GM23338 (cell line): ENCODE data around the gene SPATC1L. TPM values are rescaled to one million over a fixed set of nuclear protein-coding genes. Genes with fewer than 3 reads are reported as not detected.

ENCODE experiments used
- ATAC-seq: fragments of 200-7000 bp; cut with Tn5 transposase; 3 replicates; pipeline ENCODE4 v1.9.1; 2020
- DNase-seq: peaks from one replicate; pipeline ENCODE4 v3.0.0-alpha.2; 2015; ENCODE audit warnings: low spot score
- H2AFZ ChIP-seq: fragments of 200-600 bp; sonication (generic); 2 replicates; pipeline ENCODE4 v1.8.0; 2016; ENCODE audit warnings: antibody characterized with exemption, mild to moderate bottlenecking, moderate library complexity
- H3F3A ChIP-seq: fragments of 200-600 bp; sonication (generic); replicated peaks from 2 replicates; pipeline ENCODE4 v1.8.0; 2017; ENCODE audit warnings: antibody characterized with exemption, mixed run types, low read depth
- H3K27ac ChIP-seq: fragments of 200-600 bp; sonication (generic); 2 replicates; pipeline ENCODE4 v1.6.1; 2016; ENCODE audit warnings: low read depth
- H3K27me3 ChIP-seq: fragments of 200-600 bp; sonication (generic); 2 replicates; pipeline ENCODE4 v1.8.0; 2016; ENCODE audit warnings: mild to moderate bottlenecking, mixed run types, moderate library complexity; ENCODE audit not compliant: insufficient read depth
- H3K36me3 ChIP-seq: fragments of 200-600 bp; sonication (generic); 2 replicates; pipeline ENCODE4 v1.8.0; 2016; ENCODE audit warnings: mild to moderate bottlenecking; ENCODE audit not compliant: insufficient read depth
- H3K4me1 ChIP-seq: fragments of 200-600 bp; sonication (generic); 2 replicates; pipeline ENCODE4 v1.8.0; 2016; ENCODE audit warnings: mild to moderate bottlenecking, moderate library complexity; ENCODE audit not compliant: insufficient read depth
- H3K4me2 ChIP-seq: fragments of 200-600 bp; sonication (generic); 2 replicates; pipeline ENCODE4 v1.7.1; 2017; ENCODE audit warnings: mixed run types
- H3K4me3 ChIP-seq: fragments of 200-600 bp; sonication (generic); 2 replicates; pipeline ENCODE4 v1.6.1; 2016; ENCODE audit warnings: mixed run types
- H3K79me2 ChIP-seq: fragments of 200-600 bp; sonication (generic); replicated peaks from 2 replicates; pipeline ENCODE4 v1.8.0; 2017; ENCODE audit warnings: mild to moderate bottlenecking; ENCODE audit not compliant: insufficient read depth
- H3K9me2 ChIP-seq: fragments of 200-600 bp; sonication (generic); 2 replicates; pipeline ENCODE4 v1.8.0; 2017; ENCODE audit not compliant: insufficient read depth
- H4K20me1 ChIP-seq: fragments of 200-600 bp; sonication (generic); replicated peaks from 2 replicates; pipeline ENCODE4 v1.8.0; 2017; ENCODE audit warnings: mild to moderate bottlenecking; ENCODE audit not compliant: insufficient read depth
- H3K27ac Mint-ChIP-seq: 2 replicates; pipeline ENCODE4 v1.8.0; 2020; ENCODE audit warnings: inconsistent platforms, mild to moderate bottlenecking, moderate library complexity, mixed read lengths
- H3K27me3 Mint-ChIP-seq: 3 replicates; pipeline ENCODE4 v1.8.0; 2022; ENCODE audit warnings: low read depth, mild to moderate bottlenecking, moderate library complexity, mixed read lengths, inconsistent platforms; ENCODE audit not compliant: insufficient read depth, poor library complexity
- H3K36me3 Mint-ChIP-seq: 3 replicates; pipeline ENCODE4 v1.8.0; 2021; ENCODE audit warnings: low read depth, mild to moderate bottlenecking, inconsistent platforms, moderate library complexity, mixed read lengths
- H3K4me1 Mint-ChIP-seq: 3 replicates; pipeline ENCODE4 v1.8.0; 2020; ENCODE audit warnings: mild to moderate bottlenecking, inconsistent platforms, mixed read lengths
- H3K4me3 Mint-ChIP-seq: 3 replicates; pipeline ENCODE4 v1.8.0; 2021; ENCODE audit warnings: moderate library complexity, mild to moderate bottlenecking, inconsistent platforms, mixed read lengths
- H3K9me3 Mint-ChIP-seq: 3 replicates; pipeline ENCODE4 v1.8.0; 2020; ENCODE audit warnings: moderate library complexity, mild to moderate bottlenecking, inconsistent platforms, mixed read lengths
- CREB1 ChIP-seq: fragments of 250-450 bp; sonication (Bioruptor Pico); IDR thresholded peaks from 2 replicates; pipeline ENCODE4 v1.5.0; 2020; ENCODE audit warnings: low read depth, mild to moderate bottlenecking, moderate library complexity
- EZH2 ChIP-seq: fragments of 200-600 bp; sonication (generic); IDR thresholded peaks from one replicate; pipeline ENCODE4 v1.8.0; 2017; ENCODE audit warnings: antibody characterized with exemption, mild to moderate bottlenecking, low read depth; ENCODE audit not compliant: unreplicated experiment
- EZH2phosphoT487 ChIP-seq: fragments of 200-600 bp; sonication (generic); IDR thresholded peaks from one replicate; pipeline ENCODE4 v1.8.1; 2018; ENCODE audit warnings: antibody characterized with exemption; ENCODE audit not compliant: unreplicated experiment
- JUNB ChIP-seq: IDR thresholded peaks from one replicate; pipeline ENCODE4 v1.6.1; 2016; ENCODE audit warnings: antibody characterized with exemption; ENCODE audit not compliant: unreplicated experiment
- POLR2AphosphoS5 ChIP-seq: IDR thresholded peaks from 2 replicates; pipeline ENCODE4 v1.6.1; 2016; ENCODE audit warnings: antibody characterized with exemption, low read depth
- REST ChIP-seq: IDR thresholded peaks from one replicate; pipeline ENCODE4 v1.6.1; 2018; ENCODE audit warnings: antibody characterized with exemption; ENCODE audit not compliant: unreplicated experiment
- STAT1 ChIP-seq: IDR thresholded peaks from one replicate; pipeline ENCODE4 v1.6.1; 2016; ENCODE audit warnings: antibody characterized with exemption; ENCODE audit not compliant: unreplicated experiment
- ZNF114 ChIP-seq: fragments of 250-450 bp; sonication (Bioruptor Pico); IDR thresholded peaks from 2 replicates; pipeline ENCODE4 v1.5.0; 2020; ENCODE audit warnings: mild to moderate bottlenecking, moderate library complexity
- polyA plus RNA-seq: library from polyadenylated mRNA; unstranded; fragments of >200 nt; fragmentation: Nextera tagmentation; extraction: Ambion mirVana; gene quantifications from 2 replicates; pipeline ENCODE4 v1.2.1, GENCODE V29; 2016
- total RNA-seq: library from RNA; depleted of rRNA; stranded (reverse); fragments of >200 nt; shearing (Covaris generic); gene quantifications from 2 replicates; pipeline ENCODE4 v1.2.3, GENCODE V29; 2014
- TF ChIP-seq, protein P1 (sequence below), 2 experiments: fragments of 200-600 bp in 1 of 2; sonication (generic) in 1 of 2; conservative IDR thresholded peaks; 2 replicates each; pipeline versions ENCODE4 v1.5.1 to v1.6.1; 2016 to 2017; ENCODE audit warnings: antibody characterized with exemption in 2 of 2, low read depth in 2 of 2, mild to moderate bottlenecking in 2 of 2, moderate library complexity in 1 of 2
- TF ChIP-seq, protein P2 (sequence below): IDR thresholded peaks from 2 replicates; pipeline ENCODE4 v1.6.1; 2016; ENCODE audit warnings: antibody characterized with exemption

The SPATC1L gene
- total and polyA plus RNA-seq, 2 experiments from 2014 or later = 37.6 to 70.2 TPM

GRCh38 chr21:46119144-46119636 is 65.1 kb downstream of the SPATC1L start:
- Histone ChIP-seq H3K4me3 (no peak overlapping the region), H3K9me2 (no peaks in the 10 kb centered on the region), H3K4me2 (no peak overlapping the region), H4K20me1 (no peaks in the 10 kb centered on the region), H3K36me3 (peaks cover 10% of the 10 kb centered on the region), H3K27me3 (no peaks in the 10 kb centered on the region), H3K27ac (no peak overlapping the region), H3K79me2 (no peaks in the 10 kb centered on the region), H2AFZ (no peak overlapping the region), H3K4me1 (no peaks in the 10 kb centered on the region), H3F3A (no peaks in the 10 kb centered on the region)
- DNase-seq (no peak), ATAC-seq (no peak)
- H3K4me1 Mint-ChIP-seq = no peaks in the 10 kb centered on the region
- no peak for TF ChIP-seq POLR2AphosphoS5
- TF ChIP-seq STAT1 = no peak
- TF ChIP-seq EZH2 = no peak
- TF ChIP-seq, protein P1, sequence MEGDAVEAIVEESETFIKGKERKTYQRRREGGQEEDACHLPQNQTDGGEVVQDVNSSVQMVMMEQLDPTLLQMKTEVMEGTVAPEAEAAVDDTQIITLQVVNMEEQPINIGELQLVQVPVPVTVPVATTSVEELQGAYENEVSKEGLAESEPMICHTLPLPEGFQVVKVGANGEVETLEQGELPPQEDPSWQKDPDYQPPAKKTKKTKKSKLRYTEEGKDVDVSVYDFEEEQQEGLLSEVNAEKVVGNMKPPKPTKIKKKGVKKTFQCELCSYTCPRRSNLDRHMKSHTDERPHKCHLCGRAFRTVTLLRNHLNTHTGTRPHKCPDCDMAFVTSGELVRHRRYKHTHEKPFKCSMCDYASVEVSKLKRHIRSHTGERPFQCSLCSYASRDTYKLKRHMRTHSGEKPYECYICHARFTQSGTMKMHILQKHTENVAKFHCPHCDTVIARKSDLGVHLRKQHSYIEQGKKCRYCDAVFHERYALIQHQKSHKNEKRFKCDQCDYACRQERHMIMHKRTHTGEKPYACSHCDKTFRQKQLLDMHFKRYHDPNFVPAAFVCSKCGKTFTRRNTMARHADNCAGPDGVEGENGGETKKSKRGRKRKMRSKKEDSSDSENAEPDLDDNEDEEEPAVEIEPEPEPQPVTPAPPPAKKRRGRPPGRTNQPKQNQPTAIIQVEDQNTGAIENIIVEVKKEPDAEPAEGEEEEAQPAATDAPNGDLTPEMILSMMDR (conservative IDR thresholded peaks at IDR 0.05; ENCODE audit: low read depth in 2 of 2) = no peak
- no peak for TF ChIP-seq JUNB
- no peak for TF ChIP-seq EZH2phosphoT487
- TF ChIP-seq, protein P2, sequence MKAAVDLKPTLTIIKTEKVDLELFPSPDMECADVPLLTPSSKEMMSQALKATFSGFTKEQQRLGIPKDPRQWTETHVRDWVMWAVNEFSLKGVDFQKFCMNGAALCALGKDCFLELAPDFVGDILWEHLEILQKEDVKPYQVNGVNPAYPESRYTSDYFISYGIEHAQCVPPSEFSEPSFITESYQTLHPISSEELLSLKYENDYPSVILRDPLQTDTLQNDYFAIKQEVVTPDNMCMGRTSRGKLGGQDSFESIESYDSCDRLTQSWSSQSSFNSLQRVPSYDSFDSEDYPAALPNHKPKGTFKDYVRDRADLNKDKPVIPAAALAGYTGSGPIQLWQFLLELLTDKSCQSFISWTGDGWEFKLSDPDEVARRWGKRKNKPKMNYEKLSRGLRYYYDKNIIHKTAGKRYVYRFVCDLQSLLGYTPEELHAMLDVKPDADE = no peak
- TF ChIP-seq ZNF114 (CRISPR knock-in tag) = no peak
- TF ChIP-seq REST = no peak
- no peak for TF ChIP-seq CREB1 (CRISPR knock-in tag)
- no peak overlapping the region for H3K27ac Mint-ChIP-seq
- H3K4me3 Mint-ChIP-seq = no peak overlapping the region
- H3K36me3 Mint-ChIP-seq = peaks cover 25% of the 10 kb centered on the region
- H3K27me3 Mint-ChIP-seq = peaks cover 2% of the 10 kb centered on the region
- H3K9me3 Mint-ChIP-seq = 0 out of 3 replicates have a peak, but pooled peaks cover 3% of the 10 kb centered on the region
